GM18505 (cell line): Measurements from ENCODE around the gene CYB5RL.
"Not testable (repeated sequence)": the region's sequence is repeated elsewhere in the genome, so short reads cannot be mapped to it uniquely, and the experiment has no call there.

ENCODE experiments used
- ATAC-seq: cut with Tn5 transposase; IDR thresholded peaks from one replicate; pipeline ENCODE4 v1.9.1; 2021; ENCODE audit not compliant: unreplicated experiment
- POLR2A ChIP-seq: IDR thresholded peaks from 4 replicates; pipeline ENCODE4 v1.6.1; 2011; ENCODE audit warnings: borderline replicate concordance; ENCODE audit not compliant: insufficient read depth, insufficient read length; ENCODE audit errors: extremely low read depth

CYB5RL gene, protein sequence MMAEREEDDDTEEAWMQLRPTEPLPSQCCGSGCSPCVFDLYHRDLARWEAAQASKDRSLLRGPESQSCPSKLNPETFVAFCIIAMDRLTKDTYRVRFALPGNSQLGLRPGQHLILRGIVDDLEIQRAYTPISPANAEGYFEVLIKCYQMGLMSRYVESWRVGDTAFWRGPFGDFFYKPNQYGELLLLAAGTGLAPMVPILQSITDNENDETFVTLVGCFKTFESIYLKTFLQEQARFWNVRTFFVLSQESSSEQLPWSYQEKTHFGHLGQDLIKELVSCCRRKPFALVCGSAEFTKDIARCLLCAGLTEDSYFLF

GRCh38 chr1:54199765-54200518 lies at the start of gene CYB5RL, which contains the start of gene MRPL37:
TSS of gene CYB5RL (minus strand) at chr1:54200030. CDS start at chr1:54195616, 4,414 bp downstream.
TSS of gene MRPL37 (plus strand) at chr1:54200167. CDS start at chr1:54200244, 77 bp downstream.
- TF ChIP-seq POLR2A, result peak; percentile 89
- peak; percentile 93 for ATAC-seq

GRCh38 chr1:54248966-54249365 lies 49.1 kb upstream of the CYB5RL start:
- ATAC-seq, result no peak
- TF ChIP-seq POLR2A, result no peak

DNA sequence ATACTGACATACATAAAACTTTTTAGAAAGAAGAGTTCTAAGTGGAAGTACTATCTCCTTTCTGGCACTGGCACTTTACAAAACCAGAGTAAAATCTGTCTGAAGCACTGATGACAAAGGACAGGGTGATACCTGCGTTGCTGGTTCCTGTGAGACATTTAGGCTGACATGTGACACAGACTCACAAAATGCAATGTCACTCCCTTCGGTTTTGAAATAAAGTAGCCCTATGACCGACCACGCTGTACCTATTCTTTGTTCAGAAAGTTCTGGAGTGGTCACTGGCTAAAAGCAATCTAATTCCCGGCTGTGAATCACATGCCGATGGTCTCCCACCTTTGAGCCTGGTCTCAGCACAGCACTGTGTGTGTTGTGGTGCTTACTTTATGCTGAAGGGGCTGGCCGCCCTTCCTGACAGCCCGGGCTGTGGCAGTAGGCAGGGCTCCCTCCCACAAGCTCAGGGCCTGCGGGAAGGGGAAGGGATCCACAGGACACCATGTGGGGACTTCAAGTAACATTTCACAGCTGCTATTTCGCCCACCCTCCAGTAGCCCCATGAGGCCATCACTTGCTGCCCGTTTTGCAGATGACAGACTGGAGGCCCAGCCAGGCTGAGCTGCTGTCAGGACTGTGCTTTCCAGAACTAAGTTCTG lies 48.2 kb upstream of the CYB5RL start:
- no peak for TF ChIP-seq POLR2A
- ATAC-seq, result no peak

GRCh38 chr1:54246116-54246721 lies 46.4 kb upstream of the CYB5RL start:
- no peak for TF ChIP-seq POLR2A
- ATAC-seq, result no peak

DNA sequence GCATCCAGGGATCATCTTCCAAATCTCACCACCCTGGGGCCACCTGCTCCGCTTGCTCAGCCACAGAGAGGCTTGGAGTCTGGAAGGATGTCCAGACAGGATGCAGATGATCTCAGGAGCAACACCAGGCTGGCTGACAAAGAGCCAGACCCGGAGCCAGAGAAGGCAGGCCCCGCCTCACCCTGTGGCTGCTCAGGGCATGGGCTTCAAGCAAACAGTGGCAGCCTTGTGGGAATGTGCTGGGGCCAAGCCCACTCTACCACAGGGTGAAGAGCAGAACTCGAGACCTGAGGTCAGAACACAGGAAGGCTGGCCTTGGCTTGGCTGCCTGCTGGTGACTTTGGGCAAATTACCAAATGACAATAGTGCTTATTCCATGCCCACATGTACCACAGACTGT lies 45.7 kb upstream of the CYB5RL start:
- TF ChIP-seq POLR2A, result no peak
- ATAC-seq, result no peak

DNA sequence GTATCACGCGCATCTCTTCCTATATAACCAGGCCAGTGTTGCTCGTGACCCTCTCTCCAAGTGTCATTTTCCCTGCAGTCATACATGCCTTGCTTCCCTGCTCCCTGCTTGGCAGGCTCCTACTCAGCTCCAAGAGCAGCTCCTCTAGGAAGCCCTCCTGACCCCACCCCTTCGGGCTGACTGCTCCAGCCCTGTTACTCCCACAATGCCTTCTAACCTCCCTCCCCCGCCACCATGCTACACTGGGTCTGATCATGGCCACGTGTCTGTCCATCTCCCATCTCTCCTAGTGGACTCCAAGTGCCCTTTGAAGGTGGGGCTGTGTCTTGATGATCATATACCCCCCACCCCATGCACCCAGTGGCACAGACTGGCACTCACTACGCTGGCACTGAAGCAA lies 44.8 kb upstream of the CYB5RL start:
- no peak for TF ChIP-seq POLR2A
- no peak for ATAC-seq

DNA sequence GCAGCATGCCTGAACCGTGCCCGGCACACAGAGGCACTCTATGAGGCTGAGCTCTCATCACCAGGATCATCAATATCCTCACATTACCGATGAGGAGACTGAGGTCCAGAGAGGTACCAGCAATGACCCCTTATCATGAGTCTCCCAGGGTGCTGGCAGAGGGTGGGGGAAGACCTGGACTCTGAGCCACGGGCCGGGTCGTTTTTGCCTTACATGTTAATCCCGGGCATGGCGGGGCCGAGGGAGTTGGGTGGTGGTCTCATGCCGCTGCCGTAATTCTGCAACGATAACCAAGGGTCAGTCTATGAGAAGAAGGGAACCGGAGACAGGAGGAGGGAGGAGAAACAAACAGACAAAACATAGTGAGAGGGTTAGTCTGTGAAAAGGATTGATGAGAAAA lies 43.2 kb upstream of the CYB5RL start:
- no peak for ATAC-seq
- TF ChIP-seq POLR2A, result no peak

GRCh38 chr1:54241364-54241763 lies 41.5 kb upstream of the CYB5RL start:
- TF ChIP-seq POLR2A, result no peak
- ATAC-seq, result no peak

- ATAC-seq, result no peak
- no peak for TF ChIP-seq POLR2A
Measured at GRCh38 chr1:54240741-54241335, 41.0 kb upstream of the CYB5RL start.

- ATAC-seq, result no peak
- TF ChIP-seq POLR2A, result no peak
Measured at GRCh38 chr1:54239631-54240031, 39.8 kb upstream of the CYB5RL start.

DNA sequence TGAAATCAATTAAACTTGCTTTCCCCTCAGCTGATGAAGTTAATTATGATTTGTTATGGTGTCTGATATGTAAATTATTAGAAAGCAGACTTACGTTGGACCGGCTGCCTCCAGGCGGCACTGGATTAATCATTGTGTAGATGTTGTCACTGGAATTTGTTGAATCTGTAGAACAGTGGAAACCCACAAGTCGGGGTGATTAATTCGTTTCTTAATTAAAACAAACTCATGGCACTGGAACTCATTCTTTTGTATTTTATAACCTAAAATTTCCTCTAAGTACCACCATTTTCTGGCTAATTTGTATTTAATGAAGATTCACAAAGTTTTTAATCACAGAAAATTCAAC lies 39.2 kb upstream of the CYB5RL start:
- no peak for ATAC-seq
- no peak for TF ChIP-seq POLR2A

GRCh38 chr1:54238353-54239034 lies 38.7 kb upstream of the CYB5RL start:
- ATAC-seq, result no peak

GRCh38 chr1:54237586-54237985 lies 37.8 kb upstream of the CYB5RL start:
- ATAC-seq, result no peak
- no peak for TF ChIP-seq POLR2A

More at GRCh38 chr1:54238353-54239034, 38.7 kb upstream of the CYB5RL start:
- no peak for TF ChIP-seq POLR2A

GRCh38 chr1:54234284-54234683 lies 34.5 kb upstream of the CYB5RL start:
- ATAC-seq, result no peak
- TF ChIP-seq POLR2A, result no peak

DNA sequence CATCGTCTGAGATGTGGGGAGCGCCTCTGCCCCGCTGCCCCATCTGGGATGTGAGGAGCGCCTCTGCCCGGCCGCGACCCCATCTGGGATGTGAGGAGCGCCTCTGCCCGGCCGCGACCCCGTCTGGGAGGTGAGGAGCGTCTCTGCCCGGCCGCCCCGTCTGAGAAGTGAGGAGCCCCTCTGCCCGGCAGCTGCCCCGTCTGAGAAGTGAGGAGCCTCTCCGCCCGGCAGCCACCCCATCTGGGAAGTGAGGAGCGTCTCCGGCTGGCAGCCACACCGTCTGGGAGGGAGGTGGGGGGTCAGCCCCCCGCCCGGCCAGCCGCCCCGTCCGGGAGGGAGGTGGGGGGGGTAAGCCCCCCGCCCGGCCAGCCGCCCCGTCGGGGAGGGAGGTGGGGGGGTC lies 33.4 kb upstream of the CYB5RL start:
- ATAC-seq, result not testable (repeated sequence)
